HEK293 (cell line): Measurements from ENCODE around the gene TCERG1L.

Experiments
- CTCF ChIA-PET: fragments of 350-600 bp; formaldehyde crosslinking; extraction: SDS; loops from one replicate; lab custom pipeline; 2021; ENCODE audit warnings: antibody characterized with exemption; lab: Yijun Ruan, JAX
- POLR2A ChIA-PET: fragments of 300-600 bp; formaldehyde crosslinking; extraction: SDS; loops from one replicate; lab custom pipeline; 2020; ENCODE audit warnings: antibody characterized with exemption, inconsistent platforms; lab: Yijun Ruan, JAX
- H3K27ac ChIP-seq: fragments of 200-500 bp; sonication (Bioruptor generic); 2 replicates; pipeline ENCODE4 v1.5.1; 2014; ENCODE audit warnings: low read depth, low read length, control low read depth, inconsistent platforms; ENCODE audit errors: extremely low read depth
- H3K36me3 ChIP-seq, 2 experiments: fragments of 200-500 bp in 1 of 2; sonication (Bioruptor generic) in 1 of 2; 1 replicate in 1 of 2; 2 replicates in 1 of 2; pipeline ENCODE4 v1.5.1; 2014 to 2017; ENCODE audit warnings: inconsistent platforms in 2 of 2, low read length in 2 of 2; ENCODE audit not compliant: control insufficient read depth in 2 of 2, insufficient read depth in 1 of 2
- H3K4me1 ChIP-seq: fragments of 200-500 bp; sonication (Bioruptor generic); 2 replicates; pipeline ENCODE4 v1.5.1; 2014; ENCODE audit warnings: mild to moderate bottlenecking, low read length, inconsistent platforms; ENCODE audit not compliant: control insufficient read depth, insufficient read depth
- H3K4me3 ChIP-seq: 2 replicates; pipeline ENCODE4 v1.5.1; 2011; ENCODE audit warnings: low read depth, mild to moderate bottlenecking, control low read depth, low read length, moderate library complexity
- H3K9me3 ChIP-seq: fragments of 200-500 bp; sonication (Bioruptor generic); 2 replicates; pipeline ENCODE4 v1.5.1; 2014; ENCODE audit warnings: low read depth, low read length, inconsistent platforms; ENCODE audit not compliant: control insufficient read depth, insufficient read depth
- EGR2 ChIP-seq: fragments of 450-650 bp; formaldehyde crosslinking; IDR thresholded peaks from 2 replicates; pipeline ENCODE4 v1.5.1; 2016; ENCODE audit warnings: low read depth, missing biosample characterization, missing genetic modification characterization
- HOXD13 ChIP-seq: sonication (generic); formaldehyde crosslinking; IDR thresholded peaks from 2 replicates; pipeline ENCODE4 v1.8.0; 2022; ENCODE audit warnings: missing genetic modification reagents, borderline replicate concordance
- MEIS1 ChIP-seq: sonication (generic); formaldehyde crosslinking; IDR thresholded peaks from 2 replicates; pipeline ENCODE4 v1.8.1; 2022; ENCODE audit warnings: missing genetic modification reagents, mild to moderate bottlenecking, borderline replicate concordance
- PBX3 ChIP-seq: sonication (generic); formaldehyde crosslinking; IDR thresholded peaks from 2 replicates; pipeline ENCODE4 v1.8.1; 2022; ENCODE audit warnings: mild to moderate bottlenecking, moderate library complexity, missing genetic modification reagents
- PRDM10 ChIP-seq: fragments of 450-650 bp; formaldehyde crosslinking; IDR thresholded peaks from 2 replicates; pipeline ENCODE4 v1.5.1; 2016; ENCODE audit warnings: missing biosample characterization, missing genetic modification characterization
- SCRT2 ChIP-seq: fragments of 450-650 bp; formaldehyde crosslinking; IDR thresholded peaks from 2 replicates; pipeline ENCODE4 v1.5.1; 2016; ENCODE audit warnings: missing biosample characterization, missing genetic modification characterization
- ZBTB11 ChIP-seq: fragments of 450-650 bp; formaldehyde crosslinking; conservative IDR thresholded peaks from 2 replicates; pipeline ENCODE4 v1.5.1; 2016; ENCODE audit warnings: low read depth, missing biosample characterization, missing genetic modification characterization
- ZBTB44 ChIP-seq: fragments of 450-650 bp; IDR thresholded peaks from 2 replicates; pipeline ENCODE4 v1.5.1; 2018; ENCODE audit warnings: missing biosample characterization, mild to moderate bottlenecking, missing genetic modification characterization
- ZFHX2 ChIP-seq: fragments of 450-650 bp; formaldehyde crosslinking; conservative IDR thresholded peaks from 2 replicates; pipeline ENCODE4 v1.5.1; 2016; ENCODE audit warnings: missing biosample characterization, missing genetic modification characterization
- ZNF18 ChIP-seq: fragments of 450-650 bp; formaldehyde crosslinking; IDR thresholded peaks from 2 replicates; pipeline ENCODE4 v1.5.1; 2016; ENCODE audit warnings: missing biosample characterization, missing genetic modification characterization
- ZNF2 ChIP-seq: fragments of 450-650 bp; formaldehyde crosslinking; IDR thresholded peaks from 2 replicates; pipeline ENCODE4 v1.5.1; 2016; ENCODE audit warnings: missing biosample characterization, missing genetic modification characterization
- ZNF266 ChIP-seq: fragments of 450-650 bp; formaldehyde crosslinking; IDR thresholded peaks from 2 replicates; pipeline ENCODE4 v1.5.1; 2016; ENCODE audit warnings: missing biosample characterization, missing genetic modification characterization, low read depth
- ZNF394 ChIP-seq: fragments of 450-650 bp; formaldehyde crosslinking; IDR thresholded peaks from 2 replicates; pipeline ENCODE4 v1.5.1; 2016; ENCODE audit warnings: missing biosample characterization, missing genetic modification characterization, mild to moderate bottlenecking, moderate library complexity, borderline replicate concordance
- ZNF585B ChIP-seq: fragments of 450-650 bp; formaldehyde crosslinking; IDR thresholded peaks from 2 replicates; pipeline ENCODE4 v1.5.1; 2016; ENCODE audit warnings: missing biosample characterization, missing genetic modification characterization
- ZNF791 ChIP-seq: fragments of 450-650 bp; formaldehyde crosslinking; IDR thresholded peaks from 2 replicates; pipeline ENCODE4 v1.5.1; 2016; ENCODE audit warnings: missing biosample characterization, missing genetic modification characterization
- ZSCAN4 ChIP-seq: fragments of 450-650 bp; formaldehyde crosslinking; IDR thresholded peaks from 2 replicates; pipeline ENCODE4 v1.5.1; 2017; ENCODE audit warnings: missing biosample characterization, missing genetic modification characterization

Gene TCERG1L

GRCh38 chr10:131247873-131248272 lies 63.6 kb downstream of the TCERG1L start:
- CTCF ChIA-PET = no interaction called here
- Histone ChIP-seq H3K36me3 (no peaks in the 10 kb centered on the region), H3K27ac (no peak overlapping the region), H3K4me3 (no peak overlapping the region), H3K9me3 (no peaks in the 10 kb centered on the region), H3K4me1 (no peaks in the 10 kb centered on the region)
- POLR2A ChIA-PET = no interaction called here
- TF ChIP-seq EGR2 (0 out of 2 replicates have a peak, but pooled peaks have one; percentile 24), HOXD13 (CRISPR knock-in tag) (no peak), PBX3 (CRISPR knock-in tag) (no peak), ZSCAN4 (peak; percentile 93), ZFHX2 (peak; percentile 32)

GRCh38 chr10:131246775-131247174 lies 64.7 kb downstream of the TCERG1L start:
- Histone ChIP-seq H3K4me1 (no peaks in the 10 kb centered on the region), H3K27ac (no peak overlapping the region), H3K9me3 (no peaks in the 10 kb centered on the region), H3K4me3 (no peak overlapping the region), H3K36me3 (no peaks in the 10 kb centered on the region)
- ChIA-PET CTCF (no interaction called here), POLR2A (no interaction called here)
- TF ChIP-seq MEIS1 (CRISPR knock-in tag) = no peak
- no peak for TF ChIP-seq ZNF2 (tag by site-specific recombination)

- Histone ChIP-seq H3K36me3 (no peaks in the 10 kb centered on the region), H3K4me3 (no peak overlapping the region), H3K4me1 (no peaks in the 10 kb centered on the region), H3K9me3 (no peaks in the 10 kb centered on the region), H3K27ac (no peak overlapping the region)
- POLR2A ChIA-PET = no interaction called here
- CTCF ChIA-PET = no interaction called here
- no peak for TF ChIP-seq ZBTB11 (tag by site-specific recombination)
- TF ChIP-seq ZBTB44 (tag by site-specific recombination) = no peak
- no peak for TF ChIP-seq SCRT2
- TF ChIP-seq ZNF18 (tag by site-specific recombination) = no peak
- no peak for TF ChIP-seq HOXD13 (CRISPR knock-in tag)
- no peak for TF ChIP-seq PRDM10 (tag by site-specific recombination)
- TF ChIP-seq ZNF791 (tag by site-specific recombination) = no peak
- TF ChIP-seq ZNF394 = no peak
- TF ChIP-seq ZNF585B (tag by site-specific recombination) = no peak
- TF ChIP-seq ZNF266 = no peak
Observed at GRCh38 chr10:131246089-131246488, 65.4 kb downstream of the TCERG1L start.
